GM12874 (cell line): ENCODE data around the gene CTU1.

Experiments
- TF ChIP-seq, protein P1 (sequence below): IDR thresholded peaks from 2 replicates; pipeline ENCODE4 v1.5.1; 2011; ENCODE audit warnings: low read depth, mild to moderate bottlenecking, control low read depth, low read length, moderate library complexity; ENCODE audit not compliant: insufficient read depth

Gene CTU1

GRCh38 chr19:51128227-51128626, 20.0 kb upstream of the CTU1 start:
- TF ChIP-seq, protein P1, sequence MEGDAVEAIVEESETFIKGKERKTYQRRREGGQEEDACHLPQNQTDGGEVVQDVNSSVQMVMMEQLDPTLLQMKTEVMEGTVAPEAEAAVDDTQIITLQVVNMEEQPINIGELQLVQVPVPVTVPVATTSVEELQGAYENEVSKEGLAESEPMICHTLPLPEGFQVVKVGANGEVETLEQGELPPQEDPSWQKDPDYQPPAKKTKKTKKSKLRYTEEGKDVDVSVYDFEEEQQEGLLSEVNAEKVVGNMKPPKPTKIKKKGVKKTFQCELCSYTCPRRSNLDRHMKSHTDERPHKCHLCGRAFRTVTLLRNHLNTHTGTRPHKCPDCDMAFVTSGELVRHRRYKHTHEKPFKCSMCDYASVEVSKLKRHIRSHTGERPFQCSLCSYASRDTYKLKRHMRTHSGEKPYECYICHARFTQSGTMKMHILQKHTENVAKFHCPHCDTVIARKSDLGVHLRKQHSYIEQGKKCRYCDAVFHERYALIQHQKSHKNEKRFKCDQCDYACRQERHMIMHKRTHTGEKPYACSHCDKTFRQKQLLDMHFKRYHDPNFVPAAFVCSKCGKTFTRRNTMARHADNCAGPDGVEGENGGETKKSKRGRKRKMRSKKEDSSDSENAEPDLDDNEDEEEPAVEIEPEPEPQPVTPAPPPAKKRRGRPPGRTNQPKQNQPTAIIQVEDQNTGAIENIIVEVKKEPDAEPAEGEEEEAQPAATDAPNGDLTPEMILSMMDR = no peak

GRCh38 chr19:51127755-51128154, 19.5 kb upstream of the CTU1 start:
- TF ChIP-seq, protein P1 = no peak

GRCh38 chr19:51127032-51127431, 18.8 kb upstream of the CTU1 start:
- TF ChIP-seq, protein P1 = no peak

GRCh38 chr19:51125421-51126075, 17.3 kb upstream of the CTU1 start:
- TF ChIP-seq, protein P1 = no peak

GRCh38 chr19:51124729-51125128, 16.5 kb upstream of the CTU1 start, which contains the start of gene SIGLEC9:
Gene SIGLEC9 (plus strand): TSS chr19:51124906. CDS start chr19:51124975, 69 bp downstream.
- TF ChIP-seq, protein P1 = no peak

DNA sequence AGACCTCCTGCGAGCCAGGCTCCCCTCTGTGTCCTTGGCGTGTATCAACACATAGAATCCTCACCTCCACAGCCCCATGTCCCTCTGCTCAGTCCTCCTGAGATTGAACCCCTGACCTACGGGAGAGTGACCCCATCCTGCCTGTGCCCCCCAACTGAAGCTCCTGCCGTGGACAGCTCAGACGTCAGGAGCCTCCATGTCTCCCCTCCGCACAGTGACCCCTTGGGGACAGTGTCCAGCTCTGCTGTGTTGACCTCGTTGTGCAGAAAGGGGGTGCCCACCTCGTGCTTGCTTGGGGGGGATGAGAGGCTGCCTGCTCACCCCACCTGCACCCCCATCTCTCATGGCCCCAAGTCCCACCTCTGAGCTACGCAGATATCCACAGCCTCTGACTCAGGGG, 16.0 kb upstream of the CTU1 start:
- TF ChIP-seq, protein P1 = no peak

- TF ChIP-seq, protein P1 = no peak
These were observed 15.6 kb upstream of the CTU1 start for GRCh38 chr19:51123802-51124201.
